BLaER1 (cell line): ENCODE results near the gene TMEM229A.
"Not testable (repeated sequence)": the region's sequence is repeated elsewhere in the genome, so short reads cannot be mapped to it uniquely, and the experiment has no call there.

ENCODE experiments used
- H3K27ac ChIP-seq: shearing (Covaris generic); formaldehyde crosslinking; 2 replicates; pipeline ENCODE4 v1.8.1; 2022
- H3K27me3 ChIP-seq: shearing (Covaris generic); formaldehyde crosslinking; 2 replicates; pipeline ENCODE4 v1.8.1; 2022
- H3K36me3 ChIP-seq: shearing (Covaris generic); formaldehyde crosslinking; 2 replicates; pipeline ENCODE4 v1.8.1; 2022
- H3K4me1 ChIP-seq: shearing (Covaris generic); formaldehyde crosslinking; 2 replicates; pipeline ENCODE4 v1.8.1; 2022
- H3K4me2 ChIP-seq: shearing (Covaris generic); formaldehyde crosslinking; 2 replicates; pipeline ENCODE4 v1.8.1; 2022
- H3K4me3 ChIP-seq: shearing (Covaris generic); formaldehyde crosslinking; 2 replicates; pipeline ENCODE4 v1.8.1; 2022
- H3K9ac ChIP-seq: shearing (Covaris generic); formaldehyde crosslinking; 2 replicates; pipeline ENCODE4 v1.8.1; 2022
- H3K9me3 ChIP-seq: shearing (Covaris generic); formaldehyde crosslinking; 2 replicates; pipeline ENCODE4 v1.8.1; 2022
- H4K20me1 ChIP-seq: shearing (Covaris generic); formaldehyde crosslinking; 2 replicates; pipeline ENCODE4 v1.8.1; 2022
- Cebpa-rat ChIP-seq: shearing (Covaris generic); IDR thresholded peaks from 2 replicates; pipeline ENCODE4 v1.8.1; 2022

Gene TMEM229A

GRCh38 chr7:124032369-124033094 lies at the start of gene TMEM229A:
Gene TMEM229A (minus strand): TSS chr7:124033067. CDS start chr7:124033003, 64 bp downstream.
- H3K27me3 ChIP-seq: no peaks in the 10 kb centered on the region
- H4K20me1 ChIP-seq: no peaks in the 10 kb centered on the region
- no peak within 1 kb of the TSS for H3K9ac ChIP-seq
- no peaks in the 10 kb centered on the region for H3K4me1 ChIP-seq
- H3K27ac ChIP-seq: no peak within 1 kb of the TSS
- TF ChIP-seq Cebpa-rat: no peak
- no peak within 1 kb of the TSS for H3K4me2 ChIP-seq
- 0 out of 2 replicates have a peak within 1 kb of the TSS, but pooled peaks have one; percentile 22 for H3K4me3 ChIP-seq
- H3K9me3 ChIP-seq: peaks cover 20% of the 10 kb centered on the region
- no peaks in the 10 kb centered on the region for H3K36me3 ChIP-seq

GRCh38 chr7:124082234-124082633 lies 49.4 kb upstream of the TMEM229A start:
- H3K9ac ChIP-seq, H4K20me1 ChIP-seq, H3K27ac ChIP-seq, H3K4me3 ChIP-seq, H3K36me3 ChIP-seq, H3K4me2 ChIP-seq, H3K27me3 ChIP-seq, H3K9me3 ChIP-seq: not testable (repeated sequence)
- peaks cover 18% of the 10 kb centered on the region for H3K4me1 ChIP-seq

- H3K4me1 ChIP-seq: no peaks in the 10 kb centered on the region
- no peaks in the 10 kb centered on the region for H3K27me3 ChIP-seq
- no peak overlapping the region for H3K4me2 ChIP-seq
- H3K27ac ChIP-seq: no peak overlapping the region
- H3K36me3 ChIP-seq: no peaks in the 10 kb centered on the region
- no peak overlapping the region for H3K9ac ChIP-seq
- no peaks in the 10 kb centered on the region for H3K9me3 ChIP-seq
- no peak overlapping the region for H3K4me3 ChIP-seq
- TF ChIP-seq Cebpa-rat: no peak
- H4K20me1 ChIP-seq: no peaks in the 10 kb centered on the region
Observed at GRCh38 chr7:124077546-124077945, 44.7 kb upstream of the TMEM229A start.

- no peak overlapping the region for H3K4me2 ChIP-seq
- no peaks in the 10 kb centered on the region for H3K36me3 ChIP-seq
- no peaks in the 10 kb centered on the region for H3K27me3 ChIP-seq
- no peaks in the 10 kb centered on the region for H3K9me3 ChIP-seq
- no peaks in the 10 kb centered on the region for H3K4me1 ChIP-seq
- no peaks in the 10 kb centered on the region for H4K20me1 ChIP-seq
- no peak overlapping the region for H3K4me3 ChIP-seq
- no peak overlapping the region for H3K9ac ChIP-seq
- TF ChIP-seq Cebpa-rat: no peak
- H3K27ac ChIP-seq: no peak overlapping the region
Observed at GRCh38 chr7:124076841-124077240, 44.0 kb upstream of the TMEM229A start.

- no peak overlapping the region for H3K4me3 ChIP-seq
- H3K4me2 ChIP-seq: no peak overlapping the region
- no peaks in the 10 kb centered on the region for H3K9me3 ChIP-seq
- H3K4me1 ChIP-seq: no peaks in the 10 kb centered on the region
- H3K27ac ChIP-seq: no peak overlapping the region
- no peaks in the 10 kb centered on the region for H4K20me1 ChIP-seq
- TF ChIP-seq Cebpa-rat: no peak
- no peaks in the 10 kb centered on the region for H3K36me3 ChIP-seq
- H3K27me3 ChIP-seq: no peaks in the 10 kb centered on the region
- H3K9ac ChIP-seq: no peak overlapping the region
Observed at GRCh38 chr7:124074007-124074406, 41.1 kb upstream of the TMEM229A start.

GRCh38 chr7:124073310-124073645 lies 40.4 kb upstream of the TMEM229A start:
- Histone ChIP-seq H3K4me3 (no peak overlapping the region), H3K36me3 (no peaks in the 10 kb centered on the region), H3K9ac (no peak overlapping the region), H4K20me1 (no peaks in the 10 kb centered on the region), H3K9me3 (no peaks in the 10 kb centered on the region), H3K27me3 (no peaks in the 10 kb centered on the region), H3K4me2 (no peak overlapping the region), H3K4me1 (no peaks in the 10 kb centered on the region), H3K27ac (no peak overlapping the region)
- TF ChIP-seq Cebpa-rat: no peak

- H3K4me2 ChIP-seq: no peak overlapping the region
Observed at GRCh38 chr7:124072603-124073309, 39.9 kb upstream of the TMEM229A start.

GRCh38 chr7:124071843-124072242 lies 39.0 kb upstream of the TMEM229A start:
- H3K27me3 ChIP-seq: no peaks in the 10 kb centered on the region
- no peak overlapping the region for H3K27ac ChIP-seq
- TF ChIP-seq Cebpa-rat: no peak
- no peak overlapping the region for H3K4me3 ChIP-seq
- no peak overlapping the region for H3K9ac ChIP-seq
- H4K20me1 ChIP-seq: no peaks in the 10 kb centered on the region
- no peaks in the 10 kb centered on the region for H3K9me3 ChIP-seq
- H3K36me3 ChIP-seq: no peaks in the 10 kb centered on the region
- no peaks in the 10 kb centered on the region for H3K4me1 ChIP-seq
- H3K4me2 ChIP-seq: no peak overlapping the region

More at GRCh38 chr7:124072603-124073309, 39.9 kb upstream of the TMEM229A start:
- H4K20me1 ChIP-seq: no peaks in the 10 kb centered on the region
- H3K36me3 ChIP-seq: no peaks in the 10 kb centered on the region
- no peak for TF ChIP-seq Cebpa-rat
- no peaks in the 10 kb centered on the region for H3K4me1 ChIP-seq
- no peak overlapping the region for H3K27ac ChIP-seq
- H3K27me3 ChIP-seq: no peaks in the 10 kb centered on the region
- H3K9ac ChIP-seq: no peak overlapping the region
- no peak overlapping the region for H3K4me3 ChIP-seq
- H3K9me3 ChIP-seq: no peaks in the 10 kb centered on the region

- no peaks in the 10 kb centered on the region for H4K20me1 ChIP-seq
- H3K4me2 ChIP-seq: no peak overlapping the region
- H3K9ac ChIP-seq: no peak overlapping the region
- no peak overlapping the region for H3K4me3 ChIP-seq
- no peaks in the 10 kb centered on the region for H3K27me3 ChIP-seq
- no peak for TF ChIP-seq Cebpa-rat
- H3K36me3 ChIP-seq: no peaks in the 10 kb centered on the region
- no peaks in the 10 kb centered on the region for H3K4me1 ChIP-seq
- H3K9me3 ChIP-seq: no peaks in the 10 kb centered on the region
- no peak overlapping the region for H3K27ac ChIP-seq
Observed at GRCh38 chr7:124062171-124062570, 29.3 kb upstream of the TMEM229A start.

- Histone ChIP-seq H3K27ac (no peak overlapping the region), H3K36me3 (no peaks in the 10 kb centered on the region), H3K4me3 (no peak overlapping the region), H3K27me3 (no peaks in the 10 kb centered on the region), H3K9ac (no peak overlapping the region), H3K4me1 (no peaks in the 10 kb centered on the region), H3K9me3 (no peaks in the 10 kb centered on the region), H3K4me2 (no peak overlapping the region), H4K20me1 (no peaks in the 10 kb centered on the region)
- TF ChIP-seq Cebpa-rat: no peak
Observed at GRCh38 chr7:124060528-124060927, 27.7 kb upstream of the TMEM229A start.
